ENCODE measurements around the gene KIAA1671.

Gene KIAA1671

DNA sequence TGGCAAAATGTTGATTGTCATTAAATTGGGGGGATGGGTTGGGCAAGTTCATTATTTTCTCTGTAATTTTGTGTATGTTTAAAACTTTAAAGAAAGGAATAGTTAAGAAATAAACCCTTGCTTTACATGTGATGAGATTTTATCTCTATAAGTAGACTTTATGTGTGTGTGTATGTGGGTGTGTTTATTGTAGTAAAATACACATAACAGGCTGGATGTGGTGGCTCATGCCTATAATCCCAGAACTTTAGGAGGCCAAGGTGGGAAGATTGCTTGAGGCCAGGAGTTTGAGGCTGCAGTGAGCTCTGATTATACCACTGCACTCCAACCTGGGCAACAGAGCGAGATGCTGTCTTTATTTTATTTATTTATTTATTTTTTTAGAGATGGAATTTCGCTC is 83.2 kb downstream of the KIAA1671 start:
- H3K4me1 ChIP-seq (ENCODE audit: insufficient read depth, low read length): no peaks in the 10 kb centered on the region
- H3K27ac ChIP-seq (ENCODE audit: low read length): no peak overlapping the region
- H3K4me3 ChIP-seq (ENCODE audit: low read length): no peak overlapping the region
- peaks cover 22% of the 10 kb centered on the region; the same call in 1 of the 2 replicates for H3K36me3 ChIP-seq (ENCODE audit: insufficient read depth, low read depth, low read length)
- H3K9me3 ChIP-seq (ENCODE audit: insufficient read depth, low read depth, low read length): no peaks in the 10 kb centered on the region
- no peak overlapping the region for H3K9ac ChIP-seq (ENCODE audit: low read depth, low read length)
- no peaks in the 10 kb centered on the region for H3K27me3 ChIP-seq (ENCODE audit: insufficient read depth, low read length)

DNA sequence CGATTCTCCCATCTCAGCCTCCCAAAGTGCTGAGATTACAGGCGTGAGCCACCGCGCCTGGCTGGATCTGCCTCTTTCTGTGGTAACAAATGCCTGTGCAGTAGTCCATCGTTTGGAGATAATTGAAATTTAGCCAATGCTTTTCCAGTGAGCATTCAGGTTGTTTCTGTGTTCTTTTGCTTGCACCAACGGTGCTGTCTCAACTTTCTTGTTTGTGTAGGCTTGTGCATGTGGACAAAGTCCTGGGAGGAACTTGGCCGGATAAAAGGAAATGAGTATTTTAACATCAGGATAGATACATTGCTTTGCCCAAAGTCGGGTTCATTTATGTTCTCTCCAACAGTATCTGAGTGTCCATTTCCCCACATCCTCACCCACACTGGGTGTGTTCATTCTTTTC is 85.7 kb downstream of the KIAA1671 start:
- peaks cover 23% of the 10 kb centered on the region; the same call in 1 of the 2 replicates for H3K36me3 ChIP-seq (ENCODE audit: insufficient read depth, low read depth, low read length)
- H3K4me3 ChIP-seq (ENCODE audit: low read length): no peak overlapping the region
- no peaks in the 10 kb centered on the region for H3K27me3 ChIP-seq (ENCODE audit: insufficient read depth, low read length)
- H3K27ac ChIP-seq (ENCODE audit: low read length): no peak overlapping the region
- H3K4me1 ChIP-seq (ENCODE audit: insufficient read depth, low read length): no peaks in the 10 kb centered on the region
- no peaks in the 10 kb centered on the region for H3K9me3 ChIP-seq (ENCODE audit: insufficient read depth, low read depth, low read length)
- no peak overlapping the region for H3K9ac ChIP-seq (ENCODE audit: low read depth, low read length)

DNA sequence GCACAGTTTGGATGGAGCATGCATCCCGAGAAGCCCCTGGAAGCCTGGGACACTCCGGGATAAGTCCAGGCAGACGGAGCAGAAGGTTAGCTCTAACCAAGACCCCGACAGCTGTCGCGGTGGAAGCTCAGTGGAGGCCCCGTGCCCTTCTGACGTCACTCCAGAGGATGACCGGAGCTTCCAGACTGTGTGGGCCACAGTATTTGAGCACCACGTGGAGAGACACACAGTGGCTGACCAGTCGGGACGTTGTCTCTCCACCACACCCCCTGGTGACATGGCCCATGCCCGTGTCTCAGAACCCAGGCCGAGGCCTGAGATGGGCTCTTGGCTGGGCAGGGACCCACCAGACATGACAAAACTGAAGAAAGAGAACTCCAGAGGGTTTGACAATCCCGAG is 86.3 kb downstream of the KIAA1671 start:
- Histone ChIP-seq H3K9me3 (ENCODE audit: insufficient read depth, low read depth, low read length) (no peaks in the 10 kb centered on the region), H3K27ac (ENCODE audit: low read length) (no peak overlapping the region), H3K36me3 (ENCODE audit: insufficient read depth, low read depth, low read length) (peaks cover 23% of the 10 kb centered on the region; the same call in 1 of the 2 replicates), H3K9ac (ENCODE audit: low read depth, low read length) (no peak overlapping the region), H3K27me3 (ENCODE audit: insufficient read depth, low read length) (no peaks in the 10 kb centered on the region), H3K4me1 (ENCODE audit: insufficient read depth, low read length) (no peaks in the 10 kb centered on the region), H3K4me3 (ENCODE audit: low read length) (no peak overlapping the region)

DNA sequence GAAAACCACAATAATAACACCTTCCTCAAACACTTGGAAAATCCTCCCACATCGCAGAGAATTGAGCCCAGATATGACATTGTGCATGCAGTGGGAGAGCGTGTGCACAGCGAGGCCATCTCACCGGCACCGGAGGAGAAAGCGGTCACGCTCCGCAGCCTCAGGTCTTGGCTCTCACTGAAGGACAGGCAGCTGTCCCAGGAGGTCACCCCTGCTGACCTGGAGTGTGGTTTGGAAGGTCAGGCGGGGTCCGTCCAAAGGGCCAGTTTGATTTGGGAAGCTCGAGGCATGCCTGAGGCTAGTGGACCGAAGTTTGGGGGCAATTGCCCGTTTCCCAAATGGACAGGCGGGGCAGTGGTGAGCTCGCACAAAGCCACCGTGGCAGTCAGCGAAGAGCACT is 86.7 kb downstream of the KIAA1671 start:
- Histone ChIP-seq H3K4me3 (ENCODE audit: low read length) (no peak overlapping the region), H3K9me3 (ENCODE audit: insufficient read depth, low read depth, low read length) (no peaks in the 10 kb centered on the region), H3K27ac (ENCODE audit: low read length) (no peak overlapping the region), H3K36me3 (ENCODE audit: insufficient read depth, low read depth, low read length) (peaks cover 23% of the 10 kb centered on the region; the same call in 1 of the 2 replicates), H3K27me3 (ENCODE audit: insufficient read depth, low read length) (no peaks in the 10 kb centered on the region), H3K9ac (ENCODE audit: low read depth, low read length) (no peak overlapping the region), H3K4me1 (ENCODE audit: insufficient read depth, low read length) (no peaks in the 10 kb centered on the region)

DNA sequence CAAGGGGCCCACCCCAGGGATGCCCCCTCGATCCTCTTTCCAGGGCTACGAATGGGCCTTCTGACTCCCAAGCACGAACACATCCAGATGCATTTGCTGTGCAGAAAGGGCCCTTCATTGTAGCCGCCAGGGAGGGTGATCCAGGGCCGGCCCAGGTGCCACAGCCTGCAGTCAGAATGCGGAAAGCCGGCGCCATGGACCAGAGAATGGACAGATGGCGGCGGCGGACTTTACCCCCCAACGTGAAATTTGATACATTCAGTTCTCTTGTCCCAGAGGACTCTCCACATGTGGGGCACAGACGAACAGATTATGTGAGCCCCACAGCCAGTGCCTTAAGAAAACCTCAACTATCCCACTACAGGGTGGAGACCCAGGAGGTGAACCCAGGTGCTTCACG is 87.2 kb downstream of the KIAA1671 start:
- Histone ChIP-seq H3K36me3 (ENCODE audit: insufficient read depth, low read depth, low read length) (peaks cover 23% of the 10 kb centered on the region; the same call in 1 of the 2 replicates), H3K27ac (ENCODE audit: low read length) (no peak overlapping the region), H3K4me1 (ENCODE audit: insufficient read depth, low read length) (no peaks in the 10 kb centered on the region), H3K9me3 (ENCODE audit: insufficient read depth, low read depth, low read length) (no peaks in the 10 kb centered on the region), H3K9ac (ENCODE audit: low read depth, low read length) (no peak overlapping the region), H3K4me3 (ENCODE audit: low read length) (no peak overlapping the region), H3K27me3 (ENCODE audit: insufficient read depth, low read length) (no peaks in the 10 kb centered on the region)

DNA sequence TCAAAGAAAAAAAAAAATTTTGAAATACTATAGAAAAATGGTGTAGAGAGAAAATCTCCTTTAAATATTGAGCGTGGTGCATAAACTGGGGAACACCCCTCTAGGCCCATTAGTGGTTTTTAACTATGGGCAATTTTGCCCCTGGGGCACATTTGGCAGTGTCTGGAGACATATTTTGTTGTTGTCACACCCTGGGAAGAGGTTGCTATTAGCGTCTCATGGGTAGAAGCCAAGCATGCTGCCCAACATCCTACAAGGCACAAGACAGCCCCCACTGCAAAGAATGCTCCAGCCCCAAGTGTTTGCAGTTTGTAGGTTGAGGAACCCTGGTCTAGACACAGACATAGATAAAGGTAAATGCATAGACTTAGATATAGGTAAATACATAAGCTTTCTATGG is 92.6 kb downstream of the KIAA1671 start:
- no peaks in the 10 kb centered on the region for H3K4me1 ChIP-seq (ENCODE audit: insufficient read depth, low read length)
- no peaks in the 10 kb centered on the region for H3K27me3 ChIP-seq (ENCODE audit: insufficient read depth, low read length)
- peaks cover 14% of the 10 kb centered on the region for H3K36me3 ChIP-seq (ENCODE audit: insufficient read depth, low read depth, low read length)
- H3K9ac ChIP-seq (ENCODE audit: low read depth, low read length): no peak overlapping the region
- no peaks in the 10 kb centered on the region for H3K9me3 ChIP-seq (ENCODE audit: insufficient read depth, low read depth, low read length)
- no peak overlapping the region for H3K4me3 ChIP-seq (ENCODE audit: low read length)
- H3K27ac ChIP-seq (ENCODE audit: low read length): no peak overlapping the region

DNA sequence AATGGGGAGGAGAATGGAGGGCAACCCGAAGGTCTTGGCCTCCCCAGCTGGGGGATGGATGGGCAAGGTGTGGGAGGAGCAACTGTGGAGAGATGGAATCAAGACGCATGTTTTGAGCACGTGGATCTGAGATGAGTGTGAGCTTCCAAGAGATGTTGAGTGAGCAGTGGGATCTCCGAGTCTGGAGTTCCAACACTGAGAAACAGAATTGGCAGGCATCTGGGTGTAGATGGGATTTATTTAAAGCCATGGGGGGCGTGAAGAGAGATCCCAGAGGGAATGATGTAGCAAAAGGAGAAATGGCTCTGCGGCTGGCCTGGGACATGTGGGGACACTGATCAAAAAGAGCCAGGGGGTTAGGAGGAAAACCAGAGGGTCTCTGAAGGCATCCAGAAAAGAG is 95.6 kb downstream of the KIAA1671 start:
- Histone ChIP-seq H3K9ac (ENCODE audit: low read depth, low read length) (no peak overlapping the region), H3K4me3 (ENCODE audit: low read length) (no peak overlapping the region), H3K4me1 (ENCODE audit: insufficient read depth, low read length) (no peaks in the 10 kb centered on the region), H3K27me3 (ENCODE audit: insufficient read depth, low read length) (no peaks in the 10 kb centered on the region), H3K27ac (ENCODE audit: low read length) (no peak overlapping the region), H3K36me3 (ENCODE audit: insufficient read depth, low read depth, low read length) (peaks cover 17% of the 10 kb centered on the region), H3K9me3 (ENCODE audit: insufficient read depth, low read depth, low read length) (peaks cover 8% of the 10 kb centered on the region)

DNA sequence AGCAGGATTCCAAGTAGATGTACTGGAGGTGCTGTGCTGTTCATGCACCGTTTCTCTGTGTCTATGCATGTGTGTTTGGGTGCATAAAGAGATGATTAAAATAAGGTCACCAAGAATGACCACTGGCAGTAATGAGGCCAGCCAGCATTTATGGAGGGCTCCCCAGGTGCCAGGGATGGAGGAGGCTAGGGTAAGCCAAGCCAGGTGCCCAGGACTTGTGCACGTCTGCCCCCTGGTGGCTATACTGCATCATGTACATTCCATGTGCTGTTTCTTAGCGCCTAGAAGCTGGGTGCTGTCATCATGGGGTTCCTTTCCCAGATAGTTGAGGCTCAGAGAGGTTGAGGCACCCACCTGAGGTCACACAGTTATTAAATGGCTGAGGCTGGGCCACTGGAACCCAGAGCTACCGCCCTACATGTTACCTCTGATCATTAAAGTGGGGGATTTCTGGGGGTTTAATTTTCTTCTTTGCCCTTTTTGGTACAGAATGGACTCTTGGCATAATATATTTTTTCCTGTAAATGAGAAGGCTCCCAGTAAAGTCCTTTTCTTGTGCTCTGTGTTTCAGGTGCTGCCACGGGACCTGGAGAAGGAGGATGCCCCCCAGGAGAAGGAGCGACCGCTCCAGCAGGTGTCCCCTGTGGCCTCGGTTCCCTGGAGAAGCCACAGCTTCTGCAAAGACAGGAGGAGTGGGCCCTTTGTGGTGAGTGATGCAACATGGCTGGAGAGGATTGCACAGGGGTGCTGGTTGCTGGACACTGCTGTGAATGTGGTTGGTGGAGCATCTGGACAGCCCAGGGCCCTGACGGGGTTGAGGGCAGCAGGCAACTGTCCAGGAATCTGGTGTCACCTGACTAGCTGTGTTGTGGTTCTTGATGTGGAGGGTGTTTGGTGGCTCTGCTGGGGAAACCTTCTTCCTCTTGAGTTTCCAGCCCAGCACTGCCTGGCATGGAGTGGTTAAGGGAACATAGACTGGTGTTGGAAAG is 96.4 kb downstream of the KIAA1671 start:
- Histone ChIP-seq H3K9me3 (ENCODE audit: insufficient read depth, low read depth, low read length) (peaks cover 8% of the 10 kb centered on the region), H3K27ac (ENCODE audit: low read length) (no peak overlapping the region), H3K27me3 (ENCODE audit: insufficient read depth, low read length) (no peaks in the 10 kb centered on the region), H3K9ac (ENCODE audit: low read depth, low read length) (no peak overlapping the region), H3K4me3 (ENCODE audit: low read length) (no peak overlapping the region), H3K4me1 (ENCODE audit: insufficient read depth, low read length) (no peaks in the 10 kb centered on the region), H3K36me3 (ENCODE audit: insufficient read depth, low read depth, low read length) (peaks cover 17% of the 10 kb centered on the region)

DNA sequence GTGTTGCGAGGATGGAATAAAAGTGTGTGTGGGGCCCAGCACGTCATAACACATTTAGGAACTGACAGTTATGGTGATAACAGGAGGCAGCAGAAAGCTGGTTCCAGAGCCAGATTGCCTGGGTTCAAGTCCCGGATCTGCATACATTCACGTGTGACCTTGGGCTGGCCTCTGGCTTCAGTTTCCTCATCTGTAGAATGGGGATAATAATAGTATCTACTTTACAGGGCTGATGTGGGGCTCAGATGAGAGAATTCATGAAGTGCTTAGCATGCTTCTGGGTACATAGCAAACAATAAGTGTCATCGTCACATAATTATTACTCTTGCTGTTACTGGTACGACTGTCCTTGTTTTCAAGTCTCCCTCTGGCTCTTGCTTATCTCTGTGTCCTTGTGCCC is 97.3 kb downstream of the KIAA1671 start:
- Histone ChIP-seq H3K36me3 (ENCODE audit: insufficient read depth, low read depth, low read length) (peaks cover 17% of the 10 kb centered on the region), H3K4me1 (ENCODE audit: insufficient read depth, low read length) (no peaks in the 10 kb centered on the region), H3K9me3 (ENCODE audit: insufficient read depth, low read depth, low read length) (peaks cover 8% of the 10 kb centered on the region), H3K27me3 (ENCODE audit: insufficient read depth, low read length) (no peaks in the 10 kb centered on the region), H3K4me3 (ENCODE audit: low read length) (no peak overlapping the region), H3K27ac (ENCODE audit: low read length) (no peak overlapping the region), H3K9ac (ENCODE audit: low read depth, low read length) (no peak overlapping the region)

DNA sequence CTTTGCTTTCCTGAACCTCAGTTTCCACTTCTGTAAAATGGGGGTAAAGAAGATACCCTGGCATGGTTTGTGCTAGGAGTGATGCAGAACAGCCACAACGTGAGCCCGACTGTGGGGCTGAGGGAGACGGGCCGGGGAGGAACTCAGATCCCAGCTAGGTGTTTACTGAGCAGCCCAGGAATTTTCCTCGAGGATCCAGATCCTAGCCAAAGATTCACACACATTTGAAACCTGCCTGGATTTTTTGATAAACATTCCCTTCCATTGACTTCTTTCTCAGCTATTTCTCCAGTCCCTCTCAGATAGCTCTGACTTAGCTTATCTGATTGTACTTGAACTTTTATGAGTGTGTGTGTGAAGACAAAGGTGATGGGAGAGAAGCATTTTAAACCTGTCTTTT is 98.0 kb downstream of the KIAA1671 start:
- H3K4me3 ChIP-seq (ENCODE audit: low read length): no peak overlapping the region
- H3K4me1 ChIP-seq (ENCODE audit: insufficient read depth, low read length): no peaks in the 10 kb centered on the region
- peaks cover 17% of the 10 kb centered on the region for H3K36me3 ChIP-seq (ENCODE audit: insufficient read depth, low read depth, low read length)
- H3K9ac ChIP-seq (ENCODE audit: low read depth, low read length): no peak overlapping the region
- H3K27ac ChIP-seq (ENCODE audit: low read length): no peak overlapping the region
- no peaks in the 10 kb centered on the region for H3K27me3 ChIP-seq (ENCODE audit: insufficient read depth, low read length)
- H3K9me3 ChIP-seq (ENCODE audit: insufficient read depth, low read depth, low read length): peaks cover 8% of the 10 kb centered on the region

DNA sequence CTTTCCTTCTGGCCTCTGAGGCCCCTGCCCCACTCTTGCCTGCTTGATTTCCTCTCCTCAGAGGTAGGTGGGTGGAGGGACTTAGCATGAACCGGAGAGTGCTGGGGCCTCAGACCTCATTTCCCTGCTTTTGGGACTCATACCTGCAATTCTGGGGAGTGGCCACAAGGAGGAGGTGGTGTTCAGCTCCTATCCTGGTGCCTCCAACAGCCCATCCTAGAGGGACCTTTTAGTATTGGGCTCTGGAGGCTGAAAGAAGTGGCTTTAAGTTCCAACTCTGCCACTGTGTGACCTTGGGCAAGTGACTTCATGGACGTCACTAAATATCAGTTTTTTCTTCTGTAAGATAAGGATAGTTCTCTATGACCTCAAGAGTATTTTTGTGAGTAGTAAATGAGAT is 98.6 kb downstream of the KIAA1671 start:
- Histone ChIP-seq H3K4me1 (ENCODE audit: insufficient read depth, low read length) (no peaks in the 10 kb centered on the region), H3K27me3 (ENCODE audit: insufficient read depth, low read length) (no peaks in the 10 kb centered on the region), H3K36me3 (ENCODE audit: insufficient read depth, low read depth, low read length) (peaks cover 17% of the 10 kb centered on the region), H3K4me3 (ENCODE audit: low read length) (no peak overlapping the region), H3K9ac (ENCODE audit: low read depth, low read length) (no peak overlapping the region), H3K27ac (ENCODE audit: low read length) (no peak overlapping the region), H3K9me3 (ENCODE audit: insufficient read depth, low read depth, low read length) (peaks cover 8% of the 10 kb centered on the region)

DNA sequence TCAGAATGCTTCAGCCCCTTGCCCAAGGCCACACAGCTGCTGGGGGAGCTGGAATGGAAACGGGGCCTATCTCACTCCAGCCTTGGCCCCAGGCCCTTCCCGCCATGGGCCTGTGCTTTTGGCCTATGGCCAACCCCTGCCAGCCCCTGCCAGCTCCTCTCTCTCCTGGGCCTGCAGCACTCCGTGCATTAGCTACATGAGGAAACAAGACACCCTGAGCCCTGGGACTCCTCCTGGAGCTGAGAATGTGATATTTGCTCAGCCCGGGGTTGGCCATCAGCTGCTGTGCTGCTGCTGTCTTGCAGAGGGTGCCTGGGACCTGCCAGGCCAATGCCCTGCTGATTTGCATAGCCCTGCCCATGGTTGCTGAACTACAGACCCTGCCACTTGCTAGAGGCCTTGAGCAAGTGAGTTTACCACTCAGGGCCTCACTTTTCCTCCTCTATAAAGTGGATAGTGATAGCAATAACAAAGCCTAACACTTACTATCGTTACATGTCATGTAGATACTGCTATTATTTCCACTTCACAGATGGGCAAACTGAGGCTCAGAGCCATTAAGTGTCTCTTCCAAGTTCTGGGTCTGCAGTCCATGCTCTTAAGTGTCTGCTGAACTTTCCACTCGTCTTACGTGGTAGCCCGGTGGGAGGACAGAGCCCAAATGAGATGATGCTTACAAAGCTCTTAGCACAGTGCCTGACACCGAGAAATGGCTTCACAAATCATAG is 99.6 kb downstream of the KIAA1671 start:
- Histone ChIP-seq H3K9me3 (ENCODE audit: insufficient read depth, low read depth, low read length) (peaks cover 8% of the 10 kb centered on the region), H3K36me3 (ENCODE audit: insufficient read depth, low read depth, low read length) (peaks cover 17% of the 10 kb centered on the region), H3K27me3 (ENCODE audit: insufficient read depth, low read length) (no peaks in the 10 kb centered on the region), H3K4me3 (ENCODE audit: low read length) (no peak overlapping the region), H3K4me1 (ENCODE audit: insufficient read depth, low read length) (no peaks in the 10 kb centered on the region), H3K9ac (ENCODE audit: low read depth, low read length) (no peak overlapping the region), H3K27ac (ENCODE audit: low read length) (no peak overlapping the region)
